ENCODE results near the gene IL19.
A peak's percentile ranks its signal among the peaks of the same experiment; 100 is the strongest.
"Not testable (repeated sequence)": the region's sequence is repeated elsewhere in the genome, so short reads cannot be mapped to it uniquely, and the experiment has no call there.

IL19 gene

DNA sequence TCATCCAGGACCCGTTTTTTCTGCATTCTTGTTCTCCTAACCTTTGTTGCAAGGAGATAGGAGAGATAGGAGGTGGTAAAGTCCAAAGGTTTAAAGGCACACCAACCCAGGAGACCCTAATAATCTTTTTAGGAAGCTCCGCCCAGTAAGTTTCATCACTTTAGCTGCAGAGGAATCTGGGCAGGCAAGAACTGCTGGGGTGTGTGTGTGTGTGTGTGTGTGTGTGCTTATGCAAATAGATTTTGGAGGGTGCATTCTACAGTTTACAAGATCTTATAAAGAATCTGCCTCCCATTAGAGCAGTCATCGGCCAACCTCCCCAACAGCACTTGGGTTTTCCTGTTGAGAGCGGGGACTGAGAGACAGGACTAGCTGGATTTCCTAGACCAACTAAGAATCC lies 5.7 kb downstream of the IL19 start:
- no peak for DNase-seq (ENCODE audit: low read depth)

DNA sequence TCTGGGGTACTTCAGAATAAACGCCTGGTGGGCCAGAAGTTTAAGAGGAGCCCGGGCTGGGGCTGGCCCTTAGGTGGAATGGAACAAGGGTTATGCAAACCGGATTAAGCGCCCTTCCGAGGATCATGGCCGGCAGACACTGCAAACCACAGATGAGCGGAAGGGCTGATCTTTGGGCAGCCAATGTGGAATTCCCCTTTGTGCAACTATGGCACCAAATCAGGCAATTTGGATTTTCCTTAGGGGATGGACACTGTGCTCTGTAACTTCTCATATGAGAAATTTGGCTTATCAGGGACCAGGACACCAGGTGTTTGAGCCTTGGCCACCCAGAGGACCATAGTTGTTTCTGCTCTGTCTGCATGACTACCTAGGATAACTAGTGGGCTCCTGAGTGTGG lies 7.5 kb downstream of the IL19 start:
- no peak for DNase-seq (ENCODE audit: low read depth)

- DNase-seq (ENCODE audit: low read depth), result not testable (repeated sequence)
These were observed 8.3 kb downstream of the IL19 start for GRCh38 chr1:206778911-206779310.

GRCh38 chr1:206779638-206780037 lies 9.1 kb downstream of the IL19 start:
- no peak for DNase-seq (ENCODE audit: low read depth)

DNA sequence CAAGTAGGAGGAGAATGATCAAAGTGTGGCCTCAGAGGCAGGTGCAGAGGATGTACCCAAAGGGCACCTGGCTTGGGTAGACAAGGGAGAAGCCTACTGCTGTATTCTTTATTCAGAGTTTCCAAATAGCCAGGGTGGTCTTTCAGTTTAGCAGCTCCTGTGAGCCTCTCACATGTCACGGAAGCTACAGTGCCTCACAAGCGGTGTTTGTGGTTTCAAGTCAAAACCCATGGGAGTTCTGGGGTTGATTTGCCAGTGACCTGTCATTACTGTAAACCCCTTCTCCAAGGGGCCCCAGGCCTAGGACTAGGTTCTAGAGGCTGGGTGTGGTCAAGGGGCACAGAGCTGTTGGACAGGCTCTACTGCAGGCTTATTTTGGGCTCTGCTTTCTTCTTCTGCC lies 11.9 kb downstream of the IL19 start:
- no peak for DNase-seq (ENCODE audit: low read depth)

- no peak for DNase-seq (ENCODE audit: low read depth)
These were observed 12.9 kb downstream of the IL19 start for GRCh38 chr1:206783506-206783905.

GRCh38 chr1:206784471-206784903 lies 13.9 kb downstream of the IL19 start:
- DNase-seq (ENCODE audit: low read depth), result peak; percentile 34

DNA sequence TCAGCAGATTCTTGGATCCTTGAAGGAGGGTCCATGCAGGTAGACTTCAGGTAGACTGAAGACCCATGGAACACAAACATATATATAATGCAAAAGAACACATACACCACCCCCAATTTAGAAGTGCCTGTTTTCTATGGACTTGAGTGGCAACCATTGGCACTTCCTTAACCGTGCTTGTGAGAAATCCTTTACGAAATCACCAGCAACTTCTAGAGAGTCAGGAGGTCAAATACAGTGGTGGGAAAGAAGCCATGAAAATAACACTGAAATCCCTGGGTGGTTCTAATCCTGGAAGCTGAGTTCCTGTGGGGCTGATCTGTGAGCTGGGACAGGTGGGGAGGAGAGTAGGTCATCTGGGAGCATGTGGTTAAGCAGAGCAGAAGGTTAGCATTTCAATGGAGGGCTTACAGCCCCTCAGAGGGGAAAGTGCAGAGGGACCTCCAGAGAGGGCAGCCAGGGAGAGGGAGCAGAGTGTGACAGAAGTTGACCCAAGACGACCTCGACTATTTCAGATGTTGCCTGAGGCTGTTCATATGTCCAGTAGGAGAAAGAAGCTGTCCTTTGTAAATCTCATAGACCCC lies 14.7 kb downstream of the IL19 start:
- no peak for DNase-seq (ENCODE audit: low read depth)

- no peak for DNase-seq (ENCODE audit: low read depth)
These were observed 15.8 kb downstream of the IL19 start for GRCh38 chr1:206786212-206786886.

DNA sequence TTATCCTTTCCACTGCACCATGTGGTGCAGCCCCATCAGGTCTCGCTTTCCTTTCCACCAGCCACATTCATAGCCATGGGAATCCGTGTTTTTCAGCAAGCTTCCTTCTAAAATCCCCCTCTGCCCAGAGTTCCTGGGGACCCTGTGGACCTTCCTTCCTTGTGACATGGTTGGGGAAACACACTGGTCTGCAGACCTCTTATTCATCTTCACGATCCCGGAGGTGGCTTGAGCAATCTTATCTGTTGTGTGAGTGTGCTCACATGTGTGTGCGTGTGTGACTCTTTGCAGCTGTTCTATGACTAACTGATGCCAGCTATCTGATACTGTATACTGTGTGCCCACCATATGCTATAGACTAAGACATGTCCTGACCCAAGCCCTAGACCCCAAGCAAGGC lies 17.3 kb downstream of the IL19 start:
- no peak for DNase-seq (ENCODE audit: low read depth)

DNA sequence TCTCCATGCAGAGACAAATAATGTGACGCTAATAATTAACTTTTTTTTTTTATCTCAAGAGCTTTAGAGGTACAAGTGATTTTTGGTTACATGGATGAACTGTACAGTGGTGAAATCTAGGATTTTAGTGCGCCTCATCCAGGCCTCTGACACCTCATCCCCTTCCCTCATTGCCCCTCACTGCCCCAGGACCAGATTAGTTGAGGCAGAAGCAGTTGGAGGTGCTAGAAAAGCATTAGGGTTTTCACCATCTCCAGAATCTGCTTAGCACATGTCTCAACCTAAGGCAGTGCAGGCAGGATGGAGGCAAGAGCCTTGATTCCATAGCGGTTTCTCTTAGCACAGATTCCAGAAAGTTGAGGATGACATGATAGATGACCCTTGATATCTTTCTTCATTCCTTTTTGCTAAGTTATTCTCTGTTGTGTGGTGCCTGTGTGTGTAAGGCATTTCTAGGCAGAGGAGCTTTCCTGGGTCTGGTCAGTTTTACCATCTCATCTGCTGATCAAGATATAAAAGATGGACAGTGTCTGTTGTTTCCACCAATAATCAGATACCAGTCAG lies 18.0 kb downstream of the IL19 start:
- DNase-seq (ENCODE audit: low read depth), result no peak

DNA sequence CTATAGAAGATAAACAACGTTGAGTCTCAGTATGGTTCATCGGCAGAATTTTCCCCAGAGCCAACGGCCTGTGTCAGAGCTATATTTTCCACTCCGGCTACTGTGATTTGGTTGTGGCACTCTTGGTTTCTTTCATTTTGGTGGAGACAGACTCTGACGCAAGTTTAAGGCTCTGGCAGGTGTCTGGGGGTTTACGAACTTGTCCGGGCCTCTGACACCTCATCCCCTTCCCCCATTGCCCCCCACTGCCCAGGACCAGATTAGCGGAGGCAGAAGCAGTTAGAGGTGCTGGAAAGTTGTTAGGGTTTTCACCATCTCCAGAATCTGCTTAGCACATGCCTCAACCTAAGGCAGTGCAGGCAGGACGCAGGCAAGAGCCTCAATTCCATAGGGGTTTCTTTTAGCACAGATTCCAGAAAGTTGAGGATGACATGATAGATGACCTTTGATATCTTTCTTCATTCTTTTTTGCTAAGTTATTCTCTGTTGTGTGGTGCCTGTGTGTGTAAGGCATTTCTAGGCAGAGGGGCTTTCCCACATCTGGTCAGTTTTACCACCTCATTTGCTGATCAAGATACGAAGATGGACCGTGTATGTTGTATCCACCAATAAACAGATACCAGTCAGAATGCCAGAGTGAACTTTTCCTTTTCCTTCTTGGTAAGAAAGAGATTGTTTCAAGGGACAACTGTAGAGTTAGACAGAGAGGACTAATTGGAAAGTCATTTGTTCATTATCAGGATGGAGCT lies 20.1 kb downstream of the IL19 start:
- DNase-seq (ENCODE audit: low read depth), result no peak

DNA sequence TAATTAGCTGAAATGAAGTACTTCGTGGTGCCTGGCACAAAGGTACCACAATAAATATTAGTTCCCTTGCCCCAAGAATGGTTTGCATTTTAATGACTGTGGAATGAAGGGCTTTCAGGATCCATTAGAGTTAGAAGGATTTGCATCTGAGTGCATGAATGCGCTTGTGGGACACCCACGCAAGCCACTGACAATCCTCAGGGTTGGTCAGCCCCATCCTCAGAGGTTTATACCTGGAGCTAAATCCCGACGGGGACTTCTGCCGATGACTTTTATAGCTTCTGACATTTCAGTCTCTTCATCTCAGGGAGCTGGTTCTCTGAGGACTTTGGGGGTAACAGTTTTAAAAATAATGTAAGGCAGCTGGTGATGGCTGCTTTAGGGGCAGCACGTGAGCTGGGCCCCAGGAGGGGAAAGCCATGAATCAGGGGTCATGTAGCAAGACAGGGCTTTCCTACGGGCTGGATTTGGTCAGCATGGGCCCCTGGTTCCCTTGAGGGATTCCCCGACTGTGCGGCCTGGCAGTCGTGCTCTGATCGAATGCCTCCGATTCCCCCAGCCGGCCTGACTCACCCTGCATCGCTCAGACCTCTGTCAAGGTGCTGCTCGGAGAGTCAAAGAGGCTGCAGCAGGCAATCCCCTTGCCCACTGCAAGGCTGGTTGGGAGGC lies 22.5 kb downstream of the IL19 start:
- no peak for DNase-seq (ENCODE audit: low read depth)

- no peak for DNase-seq (ENCODE audit: low read depth)
These were observed 23.0 kb downstream of the IL19 start for GRCh38 chr1:206793620-206794019.

- DNase-seq (ENCODE audit: low read depth), result no peak
These were observed 23.8 kb downstream of the IL19 start for GRCh38 chr1:206794294-206794908.

DNA sequence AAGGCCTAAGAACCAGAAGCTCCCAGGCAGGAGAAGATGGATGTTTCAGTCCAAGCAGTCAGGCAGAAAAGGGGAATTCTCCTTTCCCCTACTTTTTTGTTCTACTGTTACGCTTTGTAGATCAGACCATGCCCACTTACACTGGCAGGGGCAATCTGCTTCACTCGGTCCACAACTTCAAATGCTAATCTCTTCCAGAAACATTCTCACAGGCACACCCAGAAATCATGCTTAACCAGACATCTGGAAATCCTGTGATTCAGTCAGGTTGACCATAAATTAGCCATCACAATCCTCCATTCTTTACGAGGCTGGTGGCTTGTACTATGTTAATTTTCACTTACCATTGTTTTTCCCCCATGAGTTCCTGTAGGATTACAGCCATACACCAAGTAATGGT lies 25.5 kb downstream of the IL19 start:
- no peak for DNase-seq (ENCODE audit: low read depth)

- DNase-seq (ENCODE audit: low read depth), result no peak
These were observed 26.4 kb downstream of the IL19 start for GRCh38 chr1:206796981-206797402.

DNA sequence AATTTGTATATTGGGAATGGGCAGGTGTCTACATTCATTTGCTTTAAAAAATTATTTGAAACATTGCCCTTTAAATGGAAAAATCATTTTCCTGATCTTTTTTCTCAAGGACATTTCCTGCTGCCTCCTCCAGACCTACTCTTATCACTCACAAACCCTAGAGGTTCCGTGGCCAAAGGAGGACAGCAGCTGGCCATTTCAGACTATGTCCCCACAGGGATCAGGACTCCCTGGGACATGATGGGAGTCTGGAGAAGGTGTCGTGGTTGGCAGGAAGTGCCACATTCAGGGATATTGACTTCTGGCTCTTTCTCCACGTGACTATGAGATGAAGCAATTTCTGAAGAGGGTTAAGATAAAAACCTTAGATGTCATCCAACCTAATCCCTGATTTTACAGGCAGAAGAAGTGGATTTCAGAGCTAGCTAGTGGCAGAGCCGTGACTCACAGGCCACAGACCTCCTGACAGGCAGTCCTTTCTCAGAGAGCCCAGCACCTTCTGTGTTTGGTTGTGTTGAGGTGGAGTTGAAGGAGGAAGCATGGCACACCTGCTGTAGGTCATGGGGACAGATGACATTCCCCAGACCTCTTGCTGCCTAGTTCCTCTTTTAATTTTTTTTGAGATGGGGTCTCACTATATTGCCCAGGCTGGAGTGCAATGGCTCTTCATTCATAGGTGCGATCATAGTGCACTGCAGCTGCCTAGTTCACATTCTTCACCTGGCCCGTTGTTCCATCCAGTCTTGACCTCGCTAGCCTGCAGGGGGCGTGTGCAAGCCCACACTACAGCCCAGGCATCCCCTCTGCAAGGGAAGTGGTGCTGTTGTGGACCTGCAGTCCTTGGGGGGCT lies 27.2 kb downstream of the IL19 start:
- no peak for DNase-seq (ENCODE audit: low read depth)

DNA sequence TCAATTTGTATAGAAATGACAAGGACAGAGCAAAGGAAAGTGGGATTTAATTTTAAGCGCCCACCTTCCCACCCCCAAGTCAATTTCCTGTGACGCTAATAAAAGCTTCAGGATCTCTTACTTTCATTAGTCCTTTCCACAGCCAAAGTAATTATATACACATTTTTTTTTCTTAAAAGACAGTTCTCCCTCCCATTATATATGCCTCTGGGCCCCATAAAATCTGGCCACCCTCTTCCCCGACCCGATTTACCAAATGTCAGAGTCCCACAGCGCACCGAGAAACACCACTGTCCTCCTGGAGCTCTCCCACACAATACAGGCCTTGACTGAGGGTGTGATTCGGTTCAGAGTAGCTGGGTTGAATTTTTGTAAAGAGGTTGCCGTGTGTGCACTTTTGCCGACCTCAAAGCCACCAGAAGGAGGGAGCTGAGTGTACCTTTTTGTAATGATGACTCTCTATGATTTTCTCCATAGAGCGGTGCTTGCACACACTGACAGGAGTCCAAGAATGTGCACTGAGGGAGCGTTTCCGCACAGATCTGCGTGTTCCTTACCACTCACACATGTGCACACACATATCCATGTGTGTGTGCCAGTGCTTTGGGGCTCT lies 27.9 kb downstream of the IL19 start:
- DNase-seq (ENCODE audit: low read depth), result no peak

DNA sequence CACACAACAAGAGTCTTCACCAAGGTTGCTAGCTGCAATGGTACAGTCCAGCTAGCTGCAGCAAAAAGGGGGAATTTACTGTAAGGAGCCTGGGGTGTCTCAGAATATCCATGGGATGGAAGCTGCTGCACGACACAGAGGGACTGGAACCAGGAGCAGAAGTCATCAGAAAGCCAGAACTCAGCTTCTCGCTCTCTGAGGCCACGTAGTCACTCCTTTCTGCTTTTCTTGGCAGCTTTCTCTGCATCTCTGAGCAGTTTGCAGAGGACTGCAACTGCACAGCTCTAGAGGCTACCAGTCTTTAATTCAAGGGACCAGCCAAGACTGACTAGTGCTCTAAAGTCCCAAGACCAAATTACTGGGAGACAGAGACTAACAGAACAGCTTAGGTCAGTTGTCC lies 28.7 kb downstream of the IL19 start:
- no peak for DNase-seq (ENCODE audit: low read depth)

DNA sequence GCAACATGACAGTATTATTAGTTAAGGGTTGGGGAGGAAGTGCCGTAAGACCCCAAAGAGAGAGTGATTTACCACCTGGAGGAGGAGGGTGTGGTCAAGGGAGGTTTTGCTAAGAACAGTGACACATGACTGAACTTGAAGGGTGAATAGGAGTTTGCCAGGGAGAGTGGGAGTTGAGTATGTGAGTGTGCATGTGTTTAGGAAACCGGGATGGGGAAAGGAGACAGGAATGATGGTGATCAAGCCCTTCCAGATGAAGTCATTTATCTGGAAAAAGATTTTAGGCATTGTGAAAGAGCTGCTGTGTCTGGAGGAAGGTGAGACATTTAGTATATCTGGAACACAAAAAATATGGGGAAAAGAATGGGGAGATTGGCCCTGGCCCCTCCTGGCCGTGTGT lies 29.8 kb downstream of the IL19 start:
- DNase-seq (ENCODE audit: low read depth), result no peak

All from stimulated activated CD8-positive, alpha-beta memory T cell treated with anti-CD3 and anti-CD28 coated beads, Interleukin-15, amount 100 ng/mL, for 1 hour (primary cell).